Esophagus muscularis mucosa (tissue), 4 donors: ENCODE results near the gene SCAMP1. TPM values are rescaled to one million over a fixed set of nuclear protein-coding genes. Genes with fewer than 3 reads are reported as not detected.
A peak's percentile ranks its signal among the peaks of the same experiment; 100 is the strongest.

ENCODE experiments used
- DNase-seq: peaks from one replicate; pipeline ENCODE4 v3.0.0-alpha.2; 2017; ENCODE audit errors: extremely low spot score
- H3K27ac ChIP-seq, 4 donors: fragments of 200-600 bp; sonication (generic); replicated peaks in 1 of 4; 1 replicate in 3 of 4; 2 replicates in 1 of 4; pipeline ENCODE4 v1.5.1; 2016 to 2019; ENCODE audit warnings: mild to moderate bottlenecking in 1 of 4
- H3K27me3 ChIP-seq, 4 donors: fragments of 200-600 bp; sonication (generic); one replicate each; pipeline versions ENCODE4 v1.5.1 to v1.6.0; 2016 to 2019
- H3K36me3 ChIP-seq, 4 donors: fragments of 200-600 bp; sonication (generic); one replicate each; pipeline ENCODE4 v1.5.1; 2016 to 2019
- H3K4me1 ChIP-seq, 4 donors: fragments of 200-600 bp; sonication (generic); one replicate each; pipeline ENCODE4 v1.5.1; 2016 to 2019
- H3K4me3 ChIP-seq, 4 donors: fragments of 200-600 bp; sonication (generic); 1 replicate in 2 of 4; 2 replicates in 2 of 4; pipeline ENCODE4 v1.5.1; 2016 to 2019; ENCODE audit warnings: mild to moderate bottlenecking in 4 of 4, moderate library complexity in 1 of 4
- H3K9me3 ChIP-seq, 4 donors: fragments of 200-600 bp; sonication (generic); 1 replicate in 3 of 4; 2 replicates in 1 of 4; pipeline ENCODE4 v1.5.1; 2016 to 2019
- CTCF ChIP-seq, 3 experiments: fragments of 200-600 bp in 2 of 3; fragments of 450-650 bp in 1 of 3; sonication (generic) in 2 of 3; IDR thresholded peaks; one replicate each; pipeline ENCODE4 v1.5.1; 2017 to 2019; ENCODE audit warnings: antibody characterized with exemption in 3 of 3, mild to moderate bottlenecking in 2 of 3, moderate library complexity in 1 of 3
- EP300 ChIP-seq: sonication (generic); formaldehyde crosslinking; IDR thresholded peaks from one replicate; pipeline ENCODE4 v1.6.1; 2017; ENCODE audit warnings: antibody characterized with exemption
- POLR2A ChIP-seq: fragments of 450-650 bp; IDR thresholded peaks from one replicate; pipeline ENCODE4 v1.6.1; 2017; ENCODE audit warnings: antibody characterized with exemption, moderate library complexity, mild to moderate bottlenecking, low read depth
- POLR2AphosphoS5 ChIP-seq, 2 donors: sonication (generic); formaldehyde crosslinking; IDR thresholded peaks; one replicate each; pipeline ENCODE4 v1.6.1; 2017; ENCODE audit warnings: antibody characterized with exemption in 2 of 2
- WGBS: methylation state at CpG from one replicate; pipeline ENCODE4 v1.1.5; 2018; 5-methylcytosine and 5-hydroxymethylcytosine counted together
- intact Hi-C: fragments of 100-400 bp; cut with DNase I; formaldehyde crosslinking; loops from one replicate; pipeline ENCODE4 v1.15.1; 2023
- small RNA-seq, 3 donors: library from RNA; depleted of rRNA; stranded (forward); fragments of <200 nt; gene quantifications; one replicate each; pipeline ENCODE3, GENCODE V24; 2016
- total RNA-seq, 4 donors: library from RNA; depleted of rRNA; stranded (reverse); fragments of >200 nt; gene quantifications; one replicate each; pipeline versions ENCODE4 v1.1.0 to v1.2.1, GENCODE V29; 2016

The SCAMP1 gene
- total RNA-seq, 4 donors from 2014 or later: 24.7 to 36.8 (median 30.8) TPM

- no peak for DNase-seq
- H3K4me3 ChIP-seq: peak overlapping the region in 3 of 4 donors; percentile 28 to 34 (median 29)
- 8% methylated on average over 9 of the region's 9 CpGs for WGBS
- H3K27me3 ChIP-seq: no peaks in the 10 kb centered on the region
- peak overlapping the region; percentile 80 to 90 (median 83) for H3K27ac ChIP-seq
- no peaks in the 10 kb centered on the region for H3K9me3 ChIP-seq
- TF ChIP-seq POLR2AphosphoS5 (IDR thresholded peaks at IDR 0.05) (peak; percentile 83 to 90), POLR2A (no peak)
- intact Hi-C loops: no loop called here
- peaks cover 50 to 83% (median 71%) of the 10 kb centered on the region in 4 donors for H3K4me1 ChIP-seq
- H3K36me3 ChIP-seq: no peaks in the 10 kb centered on the region
Observed at GRCh38 chr5:78527054-78527859, 166.8 kb downstream of the SCAMP1 start.

GRCh38 chr5:78527925-78528324, 167.5 kb downstream of the SCAMP1 start:
- Histone ChIP-seq H3K27me3 (no peaks in the 10 kb centered on the region), H3K4me1 (peaks cover 50 to 78% (median 72%) of the 10 kb centered on the region in 4 donors), H3K4me3 (no peak overlapping the region), H3K27ac (peak overlapping the region; percentile 80 to 90 (median 83)), H3K36me3 (no peaks in the 10 kb centered on the region), H3K9me3 (no peaks in the 10 kb centered on the region)
- intact Hi-C loops: no loop called here
- DNase-seq: no peak
- TF ChIP-seq EP300 (no peak), CTCF (IDR thresholded peaks at IDR 0.05) (no peak), POLR2AphosphoS5 (IDR thresholded peaks at IDR 0.05) (no peak), POLR2A (no peak)
- 70% methylated on average over 3 of the region's 3 CpGs for WGBS

Small RNAs within 50 kb of the gene (small RNA-seq; reads per million reads assigned to genes)
- gene RF00019: 0 reads per million in 3 donors
- 0 reads per million in 3 donors for gene RNU6-183P

Other genes starting within 250 kb of the SCAMP1 start
- gene AP3B1, start 65.9 kb upstream of the SCAMP1 start, total RNA-seq: 10 to 100 TPM; 31.2 to 42.1 (median 36.2) TPM